HTERT RPE-1 (cell line): ENCODE data around the gene SMPD1.

Experiments
- in situ Hi-C: fragments of 300-500 bp; cut with MboI; formaldehyde crosslinking; loops from 4 replicates; pipeline ENCODE4 v1.14.3; 2020; ENCODE audit warnings: low sequenced_read_pairs

SMPD1 gene

GRCh38 chr11:6410695-6411430, 20.6 kb downstream of the SMPD1 start:
- in situ Hi-C loops = no loop called here

GRCh38 chr11:6411594-6412031, 21.3 kb downstream of the SMPD1 start:
- in situ Hi-C loops = no loop called here

- in situ Hi-C loops = no loop called here
Observed at GRCh38 chr11:6413791-6414201, 23.5 kb downstream of the SMPD1 start.

- in situ Hi-C loops = no loop called here
Observed at GRCh38 chr11:6414874-6415328, 24.6 kb downstream of the SMPD1 start.

GRCh38 chr11:6415797-6416196, 25.5 kb downstream of the SMPD1 start:
- in situ Hi-C loops = no loop called here

- in situ Hi-C loops = no loop called here
Observed at GRCh38 chr11:6417907-6418556, 27.8 kb downstream of the SMPD1 start.

GRCh38 chr11:6418557-6419008, 28.3 kb downstream of the SMPD1 start:
- in situ Hi-C loops = no loop called here

GRCh38 chr11:6419009-6419631, 28.8 kb downstream of the SMPD1 start, which contains the start of gene APBB1:
TSS of gene APBB1 (minus strand) at chr11:6419094. CDS start at chr11:6411347, 7,747 bp downstream.
- in situ Hi-C loops = no loop called here

- in situ Hi-C loops = no loop called here
Observed at GRCh38 chr11:6420677-6421076, 30.4 kb downstream of the SMPD1 start.

- in situ Hi-C loops = no loop called here
Observed at GRCh38 chr11:6427516-6427915, 37.2 kb downstream of the SMPD1 start.

GRCh38 chr11:6431861-6432260, 41.6 kb downstream of the SMPD1 start:
- in situ Hi-C loops = no loop called here

GRCh38 chr11:6433998-6434660, 43.9 kb downstream of the SMPD1 start:
- in situ Hi-C loops = no loop called here

GRCh38 chr11:6437423-6437822, 47.1 kb downstream of the SMPD1 start:
- in situ Hi-C loops = no loop called here

- in situ Hi-C loops = no loop called here
Observed at GRCh38 chr11:6437993-6438392, 47.7 kb downstream of the SMPD1 start.

GRCh38 chr11:6438979-6439571, 48.8 kb downstream of the SMPD1 start:
- in situ Hi-C loops = no loop called here

GRCh38 chr11:6440906-6441358, 50.7 kb downstream of the SMPD1 start, which contains the start of gene HPX:
TSS of gene HPX (minus strand) at chr11:6440987. CDS start at chr11:6440963, 24 bp downstream.
- in situ Hi-C loops = no loop called here

- in situ Hi-C loops = no loop called here
Observed at GRCh38 chr11:6442441-6442840, 52.2 kb downstream of the SMPD1 start.

GRCh38 chr11:6443269-6444003, 53.2 kb downstream of the SMPD1 start:
- in situ Hi-C loops = no loop called here
